ENCODE results near the gene PLAC1.
A peak's percentile ranks its signal among the peaks of the same experiment; 100 is the strongest.

PLAC1 gene

GRCh38 chrX:134572816-134573682, 85.2 kb downstream of the PLAC1 start:
- no peak for DNase-seq

- DNase-seq: no peak
Measured at GRCh38 chrX:134571796-134572195, 86.5 kb downstream of the PLAC1 start.

GRCh38 chrX:134570899-134571298, 87.4 kb downstream of the PLAC1 start:
- DNase-seq: peak in 1 of 5 donors; percentile 18

- DNase-seq: no peak
Measured at GRCh38 chrX:134570509-134570846, 87.8 kb downstream of the PLAC1 start.

- DNase-seq: no peak
Measured at GRCh38 chrX:134569306-134569705, 89.0 kb downstream of the PLAC1 start.

GRCh38 chrX:134568285-134569016, 89.8 kb downstream of the PLAC1 start:
- DNase-seq: no peak

GRCh38 chrX:134566506-134566905, 91.8 kb downstream of the PLAC1 start:
- no peak for DNase-seq

- no peak for DNase-seq
Measured at GRCh38 chrX:134562002-134562401, 96.3 kb downstream of the PLAC1 start.

GRCh38 chrX:134558133-134558532, 100.1 kb downstream of the PLAC1 start:
- no peak for DNase-seq

GRCh38 chrX:134554291-134554690, 104.0 kb downstream of the PLAC1 start:
- DNase-seq: no peak

GRCh38 chrX:134552351-134552750, 105.9 kb downstream of the PLAC1 start:
- DNase-seq: no peak

GRCh38 chrX:134551376-134552048, 106.8 kb downstream of the PLAC1 start:
- DNase-seq: no peak

GRCh38 chrX:134548257-134549201, 109.7 kb downstream of the PLAC1 start:
- DNase-seq: peak in 1 of 5 donors; percentile 45

GRCh38 chrX:134547047-134547679, 111.1 kb downstream of the PLAC1 start:
- DNase-seq: no peak

GRCh38 chrX:134546187-134546586, 112.1 kb downstream of the PLAC1 start:
- DNase-seq: no peak

- no peak for DNase-seq
Measured at GRCh38 chrX:134545510-134545909, 112.8 kb downstream of the PLAC1 start.

- DNase-seq: no peak
Measured at GRCh38 chrX:134544513-134545151, 113.6 kb downstream of the PLAC1 start.

- DNase-seq: no peak
Measured at GRCh38 chrX:134544135-134544512, 114.1 kb downstream of the PLAC1 start.

- no peak for DNase-seq
Measured at GRCh38 chrX:134543288-134543687, 115.0 kb downstream of the PLAC1 start.

GRCh38 chrX:134542485-134542884, 115.8 kb downstream of the PLAC1 start:
- DNase-seq: peak in 1 of 5 donors; percentile 16

GRCh38 chrX:134541906-134542305, 116.4 kb downstream of the PLAC1 start:
- DNase-seq: no peak
